CD8-positive, alpha-beta memory T cell (primary cell): ENCODE results near the gene HAPLN3. TPM values are rescaled to one million over a fixed set of nuclear protein-coding genes. Genes with fewer than 3 reads are reported as not detected.

Experiments
- CTCF ChIA-PET: fragments of 350-600 bp; sonication (Branson Sonifier 250); formaldehyde crosslinking; loops from one replicate; lab custom pipeline; 2021; ENCODE audit warnings: antibody characterized with exemption; lab: Charles Lee
- POLR2A ChIA-PET: fragments of 350-600 bp; sonication (Branson Sonifier 250); formaldehyde crosslinking; loops from one replicate; lab custom pipeline; 2021; ENCODE audit warnings: antibody characterized with exemption; lab: Charles Lee
- DNase-seq, 5 donors: peaks; one replicate each; pipeline versions ENCODE4 v3.0.0 to v3.0.0-alpha.2; 2020 to 2022; ENCODE audit warnings: mixed read lengths in 1 of 5
- H3K27ac ChIP-seq: one replicate; pipeline ENCODE4 v1.7.0; 2013; ENCODE audit warnings: low read depth, mild to moderate bottlenecking, low read length, moderate library complexity
- H3K27me3 ChIP-seq: 2 replicates; pipeline ENCODE4 v1.7.0; 2013; ENCODE audit warnings: low read length, mild to moderate bottlenecking; ENCODE audit not compliant: insufficient read depth, poor library complexity, severe bottlenecking
- H3K36me3 ChIP-seq: 2 replicates; pipeline ENCODE4 v1.7.0; 2013; ENCODE audit warnings: mild to moderate bottlenecking, low read length, moderate library complexity; ENCODE audit not compliant: insufficient read depth
- H3K4me1 ChIP-seq: 2 replicates; pipeline ENCODE4 v1.7.0; 2013; ENCODE audit warnings: mild to moderate bottlenecking, low read length, moderate library complexity; ENCODE audit not compliant: insufficient read depth
- H3K4me3 ChIP-seq: 2 replicates; pipeline ENCODE4 v1.7.0; 2013; ENCODE audit warnings: mild to moderate bottlenecking, low read length
- H3K9me3 ChIP-seq: 2 replicates; pipeline ENCODE4 v1.7.0; 2013; ENCODE audit warnings: mild to moderate bottlenecking, low read length
- H3K27ac Mint-ChIP-seq, 8 donors: one replicate each; pipeline ENCODE4 v1.8.0; 2020 to 2021; ENCODE audit warnings: mixed read lengths in 8 of 8, mild to moderate bottlenecking in 6 of 8, inconsistent platforms in 3 of 8, moderate library complexity in 3 of 8
- H3K27me3 Mint-ChIP-seq, 2 donors: one replicate each; pipeline ENCODE4 v1.8.0; 2020 to 2021; ENCODE audit warnings: mixed read lengths in 2 of 2, mild to moderate bottlenecking in 1 of 2, moderate library complexity in 1 of 2
- H3K36me3 Mint-ChIP-seq, 3 donors: one replicate each; pipeline ENCODE4 v1.8.0; 2020 to 2021; ENCODE audit warnings: mixed read lengths in 3 of 3, inconsistent platforms in 1 of 3, mild to moderate bottlenecking in 1 of 3
- H3K4me1 Mint-ChIP-seq, 3 donors: one replicate each; pipeline ENCODE4 v1.8.0; 2020 to 2021; ENCODE audit warnings: mixed read lengths in 3 of 3, inconsistent platforms in 1 of 3, mild to moderate bottlenecking in 1 of 3
- H3K4me3 Mint-ChIP-seq, 7 donors: one replicate each; pipeline ENCODE4 v1.8.0; 2020 to 2021; ENCODE audit warnings: mixed read lengths in 7 of 7, mild to moderate bottlenecking in 6 of 7, moderate library complexity in 4 of 7, inconsistent platforms in 2 of 7
- H3K9me3 Mint-ChIP-seq, 5 donors: one replicate each; pipeline ENCODE4 v1.8.0; 2020 to 2022; ENCODE audit warnings: mixed read lengths in 5 of 5, mild to moderate bottlenecking in 3 of 5, moderate library complexity in 2 of 5, inconsistent platforms in 1 of 5
- polyA plus RNA-seq: library from polyadenylated mRNA; unstranded; fragments of 300-500 nt; fragmentation: Illumina TruSeq; gene quantifications from one replicate; pipeline ENCODE4 v1.2.3, GENCODE V29; 2021
- total RNA-seq, 2 experiments: library from RNA; stranded (reverse); gene quantifications; one replicate each; pipeline ENCODE4 v1.2.3, GENCODE V29; 2021

HAPLN3 gene
- total and polyA plus RNA-seq, 3 experiments from 2014 or later, result 24.6 to 32.3 (median 32.2) TPM

DNA sequence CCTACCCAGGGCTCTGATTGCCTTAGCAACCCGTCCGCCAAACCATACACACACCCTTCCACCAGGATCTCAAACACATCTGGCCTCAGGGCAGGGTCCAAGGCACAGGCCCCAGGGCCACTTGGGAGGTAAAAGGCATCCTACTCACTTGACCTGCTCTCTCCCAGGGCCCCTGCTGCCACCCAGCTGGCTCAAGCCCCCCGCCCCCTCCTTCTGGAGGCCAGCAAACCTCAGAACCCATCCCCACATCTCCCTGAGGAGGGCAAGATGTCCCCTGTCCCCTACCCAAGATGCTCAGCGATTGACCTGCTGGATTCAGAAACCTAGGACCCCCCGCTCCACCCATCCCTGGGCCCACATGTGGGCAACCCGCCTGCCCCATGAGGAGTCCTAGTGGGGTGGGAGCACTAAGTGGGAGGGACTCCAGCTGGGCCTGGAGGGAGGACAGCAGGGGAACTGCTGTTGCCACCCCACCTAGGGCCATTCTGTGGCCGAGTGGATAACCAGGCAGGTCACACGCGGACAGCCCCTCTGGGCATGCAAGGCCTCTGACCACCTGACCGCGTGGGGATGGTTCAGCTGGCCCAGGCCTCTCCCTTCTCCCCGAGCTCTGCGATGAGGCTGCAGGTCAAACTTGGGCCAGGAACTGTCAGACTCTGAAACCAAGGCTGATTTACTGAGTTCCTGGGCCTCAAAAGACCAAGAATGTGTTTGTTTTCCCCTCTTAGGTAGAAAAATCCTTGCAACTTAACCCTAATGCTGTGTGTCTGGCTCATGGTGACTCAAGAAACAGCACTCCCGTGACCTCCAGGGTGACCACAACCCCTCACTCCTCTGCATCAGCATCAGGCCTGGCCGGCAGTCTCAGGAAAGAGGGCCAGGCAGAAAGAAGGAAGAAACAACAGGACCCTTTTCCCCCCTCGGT, 13.6 kb upstream of the HAPLN3 start:
- Mint-ChIP-seq H3K9me3 (no peaks in the 10 kb centered on the region), H3K27ac (peak overlapping the region in 6 of 8 donors; percentile 23 to 77 (median 64)), H3K36me3 (peaks cover 1 to 27% (median 3%) of the 10 kb centered on the region in 3 donors), H3K4me1 (peaks cover 39 to 60% (median 41%) of the 10 kb centered on the region in 3 donors), H3K27me3 (no peaks in the 10 kb centered on the region), H3K4me3 (peak overlapping the region in 1 of 7 donors; percentile 99)
- H3K27me3 ChIP-seq, result no peaks in the 10 kb centered on the region
- POLR2A ChIA-PET, result no interaction called here
- no peak overlapping the region for H3K27ac ChIP-seq
- no peak for DNase-seq
- no peak overlapping the region for H3K4me3 ChIP-seq
- CTCF ChIA-PET, result interaction anchor here (6.7 kb wide), 1 partner anchor 15 kb away, joined by 94 read pairs; the partner anchor contains the start of gene HAPLN3
- peaks cover 28% of the 10 kb centered on the region for H3K4me1 ChIP-seq
- no peaks in the 10 kb centered on the region for H3K9me3 ChIP-seq
- no peaks in the 10 kb centered on the region for H3K36me3 ChIP-seq

DNA sequence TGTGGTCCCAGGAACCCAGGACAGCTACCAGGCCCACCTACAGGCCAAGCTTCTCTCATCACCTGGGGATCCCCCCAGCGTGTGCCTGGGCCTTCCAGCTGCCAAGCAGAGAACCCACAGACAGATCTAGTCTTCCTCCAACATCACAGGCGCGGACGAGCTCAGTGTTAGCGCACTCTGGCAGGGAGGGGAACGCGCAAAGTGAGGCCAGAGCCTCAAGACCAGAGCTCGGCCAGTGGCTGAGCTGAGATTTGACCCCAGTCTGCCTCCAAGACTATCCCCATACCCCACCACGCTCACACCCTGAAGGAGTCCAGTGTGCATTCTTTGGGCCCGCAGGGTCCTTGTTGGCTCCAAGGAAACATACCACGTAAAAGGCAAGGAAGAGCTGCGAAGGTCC, 12.8 kb upstream of the HAPLN3 start:
- H3K4me1 ChIP-seq, result peaks cover 36% of the 10 kb centered on the region
- H3K4me3 ChIP-seq, result no peak overlapping the region
- H3K9me3 ChIP-seq, result no peaks in the 10 kb centered on the region
- H3K4me3 Mint-ChIP-seq, result no peak overlapping the region
- peak overlapping the region in 5 of 8 donors; percentile 29 to 85 (median 64) for H3K27ac Mint-ChIP-seq
- H3K27me3 Mint-ChIP-seq, result no peaks in the 10 kb centered on the region
- ChIA-PET CTCF (interaction anchor here (1.2 to 6.7 kb wide), 2 partner anchors 14 to 284 kb away, joined by 3 to 94 read pairs; partner anchors contain the start of gene HAPLN3), POLR2A (no interaction called here)
- no peaks in the 10 kb centered on the region for H3K9me3 Mint-ChIP-seq
- H3K27ac ChIP-seq, result no peak overlapping the region
- peaks cover 3 to 22% (median 4%) of the 10 kb centered on the region in 3 donors for H3K36me3 Mint-ChIP-seq
- H3K4me1 Mint-ChIP-seq, result peaks cover 39 to 60% (median 44%) of the 10 kb centered on the region in 3 donors
- no peak for DNase-seq
- no peaks in the 10 kb centered on the region for H3K27me3 ChIP-seq
- no peaks in the 10 kb centered on the region for H3K36me3 ChIP-seq

DNA sequence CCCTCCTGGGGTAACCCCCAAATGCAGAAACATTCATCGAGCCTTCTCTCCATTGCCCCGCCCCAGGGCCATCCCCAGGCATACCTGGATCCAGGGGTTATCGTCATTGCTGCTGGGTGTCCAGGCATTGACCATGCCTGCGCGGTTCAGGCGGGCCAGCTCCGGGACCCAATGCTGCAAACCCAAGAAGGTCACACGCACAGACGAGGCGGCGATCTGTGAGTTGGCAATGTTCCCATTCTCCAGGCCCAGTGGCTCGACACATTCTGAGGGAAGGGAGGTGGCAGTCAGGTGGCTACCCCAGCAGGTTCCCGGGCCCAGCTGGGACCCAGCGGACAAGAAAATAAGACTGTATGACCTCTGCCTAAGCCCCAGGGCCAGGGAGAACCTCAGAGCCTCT, 11.8 kb upstream of the HAPLN3 start:
- DNase-seq, result no peak
- H3K27ac Mint-ChIP-seq, result peak overlapping the region in 4 of 8 donors; percentile 29 to 92 (median 76)
- ChIA-PET CTCF (interaction anchor here (1.2 to 6.7 kb wide), 2 partner anchors 13 to 283 kb away, joined by 3 to 94 read pairs; partner anchors contain the start of gene HAPLN3), POLR2A (no interaction called here)
- peaks cover 3 to 26% (median 4%) of the 10 kb centered on the region in 3 donors for H3K36me3 Mint-ChIP-seq
- no peaks in the 10 kb centered on the region for H3K27me3 Mint-ChIP-seq
- peaks cover 37% of the 10 kb centered on the region for H3K4me1 ChIP-seq
- no peak overlapping the region for H3K27ac ChIP-seq
- no peak overlapping the region for H3K4me3 ChIP-seq
- no peaks in the 10 kb centered on the region for H3K9me3 ChIP-seq
- H3K27me3 ChIP-seq, result no peaks in the 10 kb centered on the region
- no peaks in the 10 kb centered on the region for H3K36me3 ChIP-seq
- H3K4me3 Mint-ChIP-seq, result no peak overlapping the region
- H3K4me1 Mint-ChIP-seq, result peaks cover 38 to 63% (median 46%) of the 10 kb centered on the region in 3 donors
- no peaks in the 10 kb centered on the region for H3K9me3 Mint-ChIP-seq

DNA sequence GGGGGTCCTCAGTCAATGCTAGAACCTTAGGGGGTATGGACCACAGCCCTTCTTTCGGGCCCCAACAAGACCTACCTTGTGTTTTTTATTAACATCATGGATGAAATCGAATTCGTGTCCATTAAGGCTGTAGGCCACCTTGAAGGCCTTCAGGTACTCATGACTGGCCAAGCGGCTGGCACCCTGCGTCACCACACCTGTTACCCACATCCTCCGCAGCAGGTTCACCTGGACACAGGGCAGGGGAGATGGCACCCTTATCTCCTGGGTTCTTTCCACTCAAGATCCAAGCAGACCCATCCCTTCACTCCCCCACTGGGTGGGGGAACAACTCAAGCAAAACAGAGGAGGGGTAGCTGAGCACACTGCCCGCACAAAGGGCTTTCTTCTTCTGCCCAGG, 11.2 kb upstream of the HAPLN3 start:
- Histone ChIP-seq H3K4me1 (peaks cover 32% of the 10 kb centered on the region), H3K36me3 (no peaks in the 10 kb centered on the region), H3K4me3 (no peak overlapping the region), H3K9me3 (no peaks in the 10 kb centered on the region), H3K27me3 (no peaks in the 10 kb centered on the region), H3K27ac (no peak overlapping the region)
- Mint-ChIP-seq H3K4me1 (peaks cover 33 to 61% (median 46%) of the 10 kb centered on the region in 3 donors), H3K27me3 (no peaks in the 10 kb centered on the region), H3K36me3 (peaks cover 3 to 31% (median 4%) of the 10 kb centered on the region in 3 donors), H3K27ac (peak overlapping the region in 5 of 8 donors; percentile 26 to 91 (median 66)), H3K4me3 (no peak overlapping the region), H3K9me3 (no peaks in the 10 kb centered on the region)
- ChIA-PET POLR2A (no interaction called here), CTCF (interaction anchor here (5.1 to 6.7 kb wide), 2 partner anchors 13 to 113 kb away, joined by 59 to 94 read pairs; partner anchors contain the start of gene HAPLN3)
- no peak for DNase-seq

DNA sequence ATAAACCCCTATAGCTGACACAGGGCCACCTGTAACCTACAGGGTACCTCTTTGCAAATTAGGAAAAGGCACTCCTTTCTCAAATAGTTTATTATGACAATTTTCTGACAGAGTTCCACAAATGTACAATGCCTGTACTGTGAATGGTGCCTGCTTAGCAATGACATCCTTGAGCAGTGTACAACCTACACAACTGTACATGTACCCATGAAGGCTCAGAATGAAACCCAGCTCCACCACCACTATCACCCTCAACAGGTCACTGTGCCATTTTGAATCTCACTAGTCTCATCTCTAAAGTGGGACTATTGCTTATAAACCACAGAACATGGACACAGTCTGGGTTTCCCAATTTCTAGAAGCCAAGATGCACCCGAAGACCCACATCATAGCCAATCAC, 10.8 kb upstream of the HAPLN3 start:
- H3K9me3 Mint-ChIP-seq, result no peaks in the 10 kb centered on the region
- no peak overlapping the region for H3K4me3 Mint-ChIP-seq
- Histone ChIP-seq H3K27me3 (no peaks in the 10 kb centered on the region), H3K27ac (no peak overlapping the region), H3K4me1 (peaks cover 32% of the 10 kb centered on the region), H3K4me3 (no peak overlapping the region), H3K9me3 (no peaks in the 10 kb centered on the region), H3K36me3 (no peaks in the 10 kb centered on the region)
- ChIA-PET POLR2A (no interaction called here), CTCF (interaction anchor here (2.0 to 6.7 kb wide), 3 partner anchors 12 to 282 kb away, joined by 8 to 94 read pairs (median 59); partner anchors contain the start of gene HAPLN3)
- peaks cover 32 to 59% (median 45%) of the 10 kb centered on the region in 3 donors for H3K4me1 Mint-ChIP-seq
- DNase-seq, result no peak
- peak overlapping the region in 7 of 8 donors; percentile 26 to 99 (median 79) for H3K27ac Mint-ChIP-seq
- H3K36me3 Mint-ChIP-seq, result peaks cover 4 to 33% (median 5%) of the 10 kb centered on the region in 3 donors
- H3K27me3 Mint-ChIP-seq, result no peaks in the 10 kb centered on the region

DNA sequence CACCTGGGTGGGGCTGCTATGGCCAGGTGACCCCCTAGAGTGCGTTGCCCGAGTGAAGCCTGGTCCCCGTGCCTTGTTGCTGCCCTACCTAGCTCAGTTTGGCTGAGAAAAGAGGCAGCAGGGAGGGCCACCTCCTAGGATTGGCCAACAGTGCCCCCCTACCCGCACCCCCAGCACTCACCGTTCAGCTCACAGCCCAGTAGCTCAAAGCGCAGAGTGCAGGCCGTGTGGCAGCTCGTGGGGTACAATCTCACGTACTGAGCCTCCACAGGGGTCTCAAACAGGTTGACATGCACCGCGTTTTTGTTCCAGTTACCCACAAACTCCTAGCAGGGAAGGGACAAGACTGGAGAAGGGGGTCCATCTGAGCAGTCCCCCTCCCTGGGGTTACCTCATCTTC, 10.2 kb upstream of the HAPLN3 start:
- H3K36me3 ChIP-seq, result no peaks in the 10 kb centered on the region
- peaks cover 32% of the 10 kb centered on the region for H3K4me1 ChIP-seq
- H3K9me3 ChIP-seq, result no peaks in the 10 kb centered on the region
- H3K27me3 Mint-ChIP-seq, result no peaks in the 10 kb centered on the region
- H3K27ac Mint-ChIP-seq, result peak overlapping the region; percentile 79 to 99 (median 92)
- peaks cover 27 to 54% (median 45%) of the 10 kb centered on the region in 3 donors for H3K4me1 Mint-ChIP-seq
- POLR2A ChIA-PET, result interaction anchor here (1.5 to 2.2 kb wide), 2 partner anchors 11 to 183 kb away, joined by 5 to 10 read pairs; partner anchors contain the start of genes ABHD2 and HAPLN3
- CTCF ChIA-PET, result interaction anchor here (0.8 to 6.7 kb wide), 20 partner anchors 10 to 438 kb away, joined by 3 to 94 read pairs (median 8); partner anchors contain the start of genes ABHD2, HAPLN3, MFGE8 and MRPL46
- H3K9me3 Mint-ChIP-seq, result no peaks in the 10 kb centered on the region
- no peak overlapping the region for H3K27ac ChIP-seq
- H3K4me3 ChIP-seq, result no peak overlapping the region
- peaks cover 4 to 37% (median 7%) of the 10 kb centered on the region in 3 donors for H3K36me3 Mint-ChIP-seq
- H3K4me3 Mint-ChIP-seq, result no peak overlapping the region
- no peaks in the 10 kb centered on the region for H3K27me3 ChIP-seq
- no peak for DNase-seq

DNA sequence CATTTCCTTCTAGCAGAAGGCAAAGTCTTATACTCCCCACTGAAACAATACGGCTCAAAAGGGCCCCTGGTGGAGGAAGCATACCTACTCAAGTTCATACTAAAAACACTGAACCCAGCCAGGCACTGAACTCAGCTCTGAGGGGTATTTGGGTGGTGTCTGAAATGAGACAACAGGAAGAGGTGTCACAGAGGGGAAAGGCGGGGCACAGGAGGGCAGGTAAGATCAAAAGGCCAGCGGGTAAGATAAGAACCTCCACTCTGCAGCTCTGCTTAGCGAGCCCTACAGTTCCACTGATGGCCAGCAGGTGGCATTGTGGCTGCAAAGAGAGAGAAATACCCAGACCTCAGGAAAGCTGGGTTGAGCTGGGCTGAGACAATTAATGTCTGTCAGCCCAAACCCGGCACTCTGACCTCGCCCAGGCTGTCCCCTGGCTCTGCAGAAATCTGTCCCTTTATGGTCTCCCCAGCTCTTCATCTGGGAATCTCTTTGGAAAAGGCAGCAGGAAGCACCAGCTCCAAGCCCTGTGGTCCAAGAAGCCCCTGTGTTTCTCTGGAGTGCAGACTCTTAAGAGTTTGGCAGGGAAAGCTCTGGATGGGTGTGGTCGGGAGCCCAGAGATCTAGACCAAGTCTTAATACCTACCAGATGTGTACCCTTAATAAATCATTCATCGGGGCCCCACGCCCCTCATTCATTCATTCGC, 9.4 kb upstream of the HAPLN3 start:
- peaks cover 4 to 38% (median 7%) of the 10 kb centered on the region in 3 donors for H3K36me3 Mint-ChIP-seq
- no peaks in the 10 kb centered on the region for H3K27me3 ChIP-seq
- peak overlapping the region; percentile 78 to 99 (median 95) for H3K27ac Mint-ChIP-seq
- H3K27ac ChIP-seq, result peak overlapping the region; percentile 21
- no peaks in the 10 kb centered on the region for H3K27me3 Mint-ChIP-seq
- H3K36me3 ChIP-seq, result no peaks in the 10 kb centered on the region
- CTCF ChIA-PET, result interaction anchor here (0.6 to 6.7 kb wide), 46 partner anchors 11 to 439 kb away, joined by 3 to 94 read pairs (median 5); partner anchors contain the start of genes ABHD2, HAPLN3, MFGE8 and MRPL46
- H3K4me1 Mint-ChIP-seq, result peaks cover 23 to 46% (median 39%) of the 10 kb centered on the region in 3 donors
- DNase-seq, result peak; percentile 84 to 96 (median 94)
- no peaks in the 10 kb centered on the region for H3K9me3 ChIP-seq
- POLR2A ChIA-PET, result interaction anchor here (0.5 to 2.2 kb wide), 3 partner anchors 10 to 183 kb away, joined by 3 to 10 read pairs (median 5); partner anchors contain the start of genes ABHD2 and HAPLN3
- H3K9me3 Mint-ChIP-seq, result no peaks in the 10 kb centered on the region
- peaks cover 32% of the 10 kb centered on the region for H3K4me1 ChIP-seq
- H3K4me3 Mint-ChIP-seq, result peak overlapping the region; percentile 6 to 55 (median 24)
- peak overlapping the region; percentile 33 for H3K4me3 ChIP-seq
